GM21786 (cell line): ENCODE results near the gene RBP7.
"Not testable (repeated sequence)": the region's sequence is repeated elsewhere in the genome, so short reads cannot be mapped to it uniquely, and the experiment has no call there.

ENCODE experiments used
- ATAC-seq: cut with Tn5 transposase; IDR thresholded peaks from one replicate; pipeline ENCODE4 v1.9.1; 2021; ENCODE audit not compliant: unreplicated experiment

Gene RBP7

GRCh38 chr1:9996624-9997582, at the start of gene RBP7:
RBP7 (plus strand) TSS chr1:9997228; CDS start chr1:9997259, 31 bp downstream.
- no peak for ATAC-seq

- ATAC-seq, result no peak
Measured at GRCh38 chr1:9957726-9958125, 39.3 kb upstream of the RBP7 start.

DNA sequence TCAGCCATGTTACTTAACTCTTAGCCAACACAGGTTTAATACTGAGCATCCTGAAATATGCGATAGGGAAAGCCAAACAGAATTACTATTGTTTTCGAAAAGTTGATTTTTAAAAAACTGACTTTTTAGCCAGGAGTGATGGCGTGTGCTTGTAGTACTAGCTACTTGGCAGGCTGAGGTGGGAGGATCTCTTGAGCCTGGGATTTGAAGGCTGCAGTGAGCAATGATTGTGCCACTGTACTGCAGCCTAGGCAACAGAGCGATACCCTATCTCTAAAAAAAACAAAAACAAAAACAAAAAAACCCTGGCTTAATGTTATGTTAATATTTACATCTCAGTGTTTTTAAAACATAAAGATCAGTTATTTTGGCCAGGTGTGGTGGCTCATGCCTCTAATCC, 37.0 kb upstream of the RBP7 start:
- no peak for ATAC-seq

DNA sequence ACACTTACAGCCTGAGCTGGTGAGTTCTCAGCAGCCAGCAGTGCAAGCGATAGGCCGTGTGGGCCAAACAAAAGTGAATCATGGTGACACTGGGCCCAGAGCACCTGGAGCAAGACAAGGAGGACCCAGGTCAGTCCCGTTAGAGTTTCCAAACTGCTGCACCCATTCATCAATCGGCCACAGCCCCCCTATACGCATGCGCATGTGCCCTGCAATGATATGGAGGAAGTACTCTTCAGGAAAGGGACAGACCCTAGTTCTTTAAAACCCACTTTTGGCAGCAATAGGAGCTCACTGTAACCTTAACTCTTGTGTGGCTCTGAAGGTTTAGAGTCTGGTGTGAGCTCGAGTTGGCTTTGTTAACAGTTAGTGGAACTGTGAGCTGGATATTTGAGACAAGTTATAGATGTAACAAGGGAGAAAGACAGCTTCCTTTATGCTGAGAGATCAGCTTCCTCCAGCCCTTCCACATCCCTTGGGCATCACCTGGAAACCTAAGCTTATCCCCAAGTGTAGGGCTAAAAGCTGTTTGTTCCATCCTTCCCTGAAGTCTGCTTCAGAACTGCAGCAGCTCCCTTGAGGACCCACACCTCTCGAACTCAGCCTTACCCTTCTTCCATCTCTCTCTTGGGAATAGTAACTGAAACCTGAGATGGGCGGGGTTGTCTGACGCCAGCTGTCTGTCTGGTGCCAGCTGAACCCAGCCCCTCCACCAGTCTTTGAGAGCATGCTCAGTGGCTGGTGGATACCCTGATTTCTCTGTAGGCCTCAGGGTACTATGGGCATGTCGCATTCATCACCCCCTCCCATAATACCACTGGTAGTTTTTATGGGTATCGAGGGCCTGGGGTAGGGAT, 36.1 kb upstream of the RBP7 start:
- ATAC-seq, result no peak

DNA sequence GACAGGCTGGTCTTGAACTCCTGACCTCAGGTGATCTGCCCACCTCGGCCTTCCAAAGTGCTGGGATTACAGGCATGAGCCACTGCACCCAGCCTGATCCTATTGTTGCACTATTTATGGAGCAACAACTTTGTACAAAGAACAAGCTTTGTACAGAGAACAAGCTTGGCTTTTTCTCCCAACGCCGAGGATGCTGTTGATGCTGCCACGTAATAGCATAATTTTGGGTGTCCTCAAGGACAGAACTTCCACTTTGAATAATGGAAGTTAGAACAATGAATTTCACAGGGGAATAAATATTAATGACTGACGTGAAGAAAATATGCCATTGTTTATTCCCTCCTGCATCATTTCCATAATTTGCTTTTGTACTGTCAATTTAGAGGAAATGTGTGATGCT, 12.8 kb upstream of the RBP7 start:
- no peak for ATAC-seq

DNA sequence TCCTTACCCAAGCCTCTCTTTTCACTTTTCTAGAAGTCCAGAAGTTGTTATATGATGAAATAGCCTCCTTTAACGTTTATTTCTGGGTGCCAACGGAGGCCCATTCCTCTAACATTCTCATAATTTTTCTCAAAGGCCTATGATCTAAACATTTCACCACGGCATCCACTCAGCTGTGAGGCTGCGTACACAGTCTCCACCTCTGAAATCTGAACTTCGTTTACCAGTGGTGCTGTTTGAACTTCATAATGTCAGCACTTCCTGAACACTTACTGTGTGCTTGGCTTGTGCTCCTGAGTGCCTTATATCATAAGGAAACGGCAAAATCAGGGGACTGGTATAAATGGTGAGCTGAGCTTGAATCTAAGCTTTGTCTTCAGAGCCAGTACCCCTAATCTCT, 12.0 kb upstream of the RBP7 start:
- no peak for ATAC-seq

DNA sequence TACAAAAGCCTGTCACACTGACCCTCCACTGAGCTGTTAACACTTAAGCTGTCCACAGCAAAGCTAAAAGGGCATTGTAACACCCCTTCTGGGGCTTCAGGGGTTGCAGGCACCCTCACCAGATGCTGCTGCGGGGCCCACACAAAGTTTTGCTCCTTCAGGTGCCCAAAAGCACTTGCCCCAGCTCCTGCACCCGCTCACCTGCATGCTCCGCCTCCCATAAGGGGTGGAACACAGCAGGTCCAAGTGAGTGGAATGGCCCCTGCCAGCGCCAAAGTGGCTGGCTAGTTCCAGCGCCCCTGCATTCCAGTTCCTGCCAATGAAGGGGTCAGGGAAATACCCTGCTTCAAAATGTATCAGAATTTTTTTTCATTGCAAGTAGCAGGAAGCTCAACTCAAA, 7.3 kb upstream of the RBP7 start:
- ATAC-seq, result no peak

- ATAC-seq, result no peak
Measured at GRCh38 chr1:9990944-9991343, 6.1 kb upstream of the RBP7 start.

DNA sequence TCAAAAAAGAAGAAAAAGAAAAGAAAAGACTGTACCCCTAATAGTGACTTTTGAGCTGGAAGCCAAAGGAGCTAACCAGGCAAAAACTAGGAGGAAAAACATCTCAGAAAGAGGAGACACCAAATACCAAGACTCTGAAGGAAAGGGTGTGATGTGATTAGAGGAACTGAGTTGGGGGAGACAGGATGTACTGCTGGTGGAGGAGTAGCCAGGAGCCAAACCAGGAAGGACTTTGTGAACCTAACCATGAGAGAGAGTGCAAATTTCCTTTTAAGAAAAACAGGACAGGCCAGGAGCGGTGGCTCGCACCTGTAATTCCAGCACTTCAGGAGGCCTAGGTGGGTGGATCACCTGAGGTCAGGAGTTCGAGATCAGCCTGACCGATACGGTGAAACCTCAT, 4.1 kb upstream of the RBP7 start:
- ATAC-seq, result no peak

GRCh38 chr1:9993561-9994075, 3.4 kb upstream of the RBP7 start:
- ATAC-seq, result no peak

- ATAC-seq, result no peak
Measured at GRCh38 chr1:10001016-10001665, 4.1 kb downstream of the RBP7 start.

- not testable (repeated sequence) for ATAC-seq
Measured at GRCh38 chr1:10005248-10005647, 8.2 kb downstream of the RBP7 start.

DNA sequence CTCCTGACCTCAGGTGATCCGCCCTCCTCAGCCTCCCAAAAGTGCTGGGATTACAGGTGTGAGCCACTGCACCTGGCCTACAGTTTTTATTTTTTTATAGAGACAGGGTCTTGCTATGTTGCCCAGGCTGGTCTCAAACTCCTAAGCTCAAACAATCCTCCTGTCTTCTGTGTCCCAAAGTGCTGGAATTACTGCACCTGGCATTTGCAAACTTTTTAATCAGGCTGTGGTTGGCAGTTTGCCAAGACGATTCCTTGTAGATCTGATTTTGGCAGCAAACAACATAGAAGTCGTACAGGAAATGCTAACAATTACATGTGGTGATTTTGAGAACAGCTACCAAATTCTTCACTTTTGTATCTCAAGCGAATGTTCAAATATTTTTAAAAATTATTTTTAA, 10.1 kb downstream of the RBP7 start:
- no peak for ATAC-seq

DNA sequence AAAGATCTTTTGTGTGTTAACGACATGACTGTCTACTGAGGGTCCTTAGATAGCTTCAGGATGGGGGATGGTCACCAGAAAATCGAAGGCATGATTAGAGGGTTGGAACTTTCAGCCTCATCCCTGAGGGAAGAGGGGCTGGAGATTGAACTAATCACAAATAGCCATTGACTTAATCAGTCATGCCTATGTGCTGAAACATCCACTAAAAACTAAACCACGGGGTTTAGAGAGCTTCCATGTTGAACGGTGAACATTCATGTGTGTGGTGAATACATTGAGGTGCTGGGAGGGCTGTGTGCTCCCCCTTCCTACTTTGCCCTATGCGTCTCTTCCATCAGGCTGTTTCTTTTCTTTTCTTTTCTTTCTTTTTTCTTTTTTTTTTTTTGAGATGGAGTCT, 17.0 kb downstream of the RBP7 start:
- ATAC-seq, result no peak

GRCh38 chr1:10019561-10019960, 22.5 kb downstream of the RBP7 start:
- ATAC-seq, result no peak

DNA sequence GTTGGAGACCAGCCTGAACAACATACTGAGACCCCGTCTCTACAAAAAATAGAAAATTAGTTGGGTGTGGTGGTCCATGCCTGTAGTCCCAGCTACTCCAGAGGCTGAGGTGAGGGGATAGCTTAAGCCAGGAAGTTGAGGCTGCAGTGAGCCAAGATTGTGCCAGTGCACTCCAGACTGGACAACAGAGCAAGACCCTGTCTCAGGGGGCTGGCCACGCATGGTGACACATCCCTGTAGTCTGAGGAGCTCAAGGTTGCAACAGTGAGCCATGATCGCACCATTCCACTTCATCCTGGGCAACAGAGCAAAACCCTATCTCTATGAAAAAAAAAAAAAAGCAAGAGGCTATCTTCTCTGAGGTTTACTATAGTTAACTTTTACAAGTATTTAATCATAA, 23.1 kb downstream of the RBP7 start:
- no peak for ATAC-seq

DNA sequence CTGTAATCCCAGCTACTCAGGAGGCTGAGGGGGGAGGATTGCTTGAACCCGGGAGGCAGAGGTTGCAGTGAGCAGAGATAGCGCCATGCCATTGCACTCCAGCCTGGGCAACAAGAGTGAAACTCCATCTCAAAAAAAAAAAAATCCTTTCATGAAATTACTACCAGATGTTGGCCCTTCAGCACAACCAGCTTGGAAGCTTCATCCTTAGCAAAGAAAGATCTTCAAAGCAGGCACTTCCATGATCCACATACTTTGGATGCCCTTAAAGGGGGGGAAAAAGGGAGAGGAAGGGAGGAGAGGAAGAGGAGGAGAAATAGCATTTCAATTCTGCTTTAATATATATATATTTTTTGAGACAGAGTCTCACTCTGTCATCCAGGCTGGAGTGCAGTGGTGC, 23.6 kb downstream of the RBP7 start:
- not testable (repeated sequence) for ATAC-seq

- ATAC-seq, result not testable (repeated sequence)
Measured at GRCh38 chr1:10021992-10022391, 25.0 kb downstream of the RBP7 start.

- no peak for ATAC-seq
Measured at GRCh38 chr1:10022656-10023055, 25.6 kb downstream of the RBP7 start.

DNA sequence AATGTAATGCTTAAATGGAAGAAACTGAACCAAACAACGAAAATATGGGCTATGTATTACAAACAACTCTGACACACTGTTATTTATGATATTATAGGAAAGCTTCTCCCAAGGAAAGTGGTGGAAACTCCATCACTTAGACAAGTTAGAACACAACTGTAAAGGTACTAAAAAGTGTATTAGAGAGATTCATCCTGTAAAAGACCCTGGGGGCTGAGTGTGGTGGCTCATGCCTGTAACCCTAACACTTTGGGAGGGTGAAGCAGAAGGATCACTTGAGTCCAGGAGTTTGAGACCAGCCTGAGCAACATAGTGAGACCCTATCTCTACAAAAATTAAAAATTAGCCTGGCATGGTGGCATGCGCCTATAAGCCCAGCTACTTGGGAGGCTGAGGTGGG, 28.3 kb downstream of the RBP7 start:
- ATAC-seq, result no peak

GRCh38 chr1:10027027-10027426, 30.0 kb downstream of the RBP7 start:
- no peak for ATAC-seq
